HuH-7.5 (cell line): Measurements from ENCODE around the gene SEMA3B.
A peak's percentile ranks its signal among the peaks of the same experiment; 100 is the strongest.
"Not testable (repeated sequence)": the region's sequence is repeated elsewhere in the genome, so short reads cannot be mapped to it uniquely, and the experiment has no call there.

Experiments used
- DNase-seq: peaks from one replicate; pipeline ENCODE4 v3.0.0; 2011; ENCODE audit warnings: low spot score

The SEMA3B gene

GRCh38 chr3:50268703-50269451 is at the start of gene SEMA3B:
TSS of gene SEMA3B (plus strand) at chr3:50269147. CDS start at chr3:50269241, 94 bp downstream.
- DNase-seq = no peak

- DNase-seq = no peak
These were observed 49.7 kb upstream of the SEMA3B start for GRCh38 chr3:50219285-50219684.

- no peak for DNase-seq
These were observed 48.8 kb upstream of the SEMA3B start for GRCh38 chr3:50220109-50220508.

GRCh38 chr3:50221051-50221410 is 47.9 kb upstream of the SEMA3B start:
- no peak for DNase-seq

- peak; percentile 54 for DNase-seq
These were observed 47.4 kb upstream of the SEMA3B start for GRCh38 chr3:50221411-50222168.

GRCh38 chr3:50222169-50222528 is 46.8 kb upstream of the SEMA3B start:
- DNase-seq = no peak

- DNase-seq = no peak
These were observed 44.3 kb upstream of the SEMA3B start for GRCh38 chr3:50224639-50225038.

GRCh38 chr3:50226888-50227389 is 42.0 kb upstream of the SEMA3B start:
- DNase-seq = no peak

- peak; percentile 93 for DNase-seq
These were observed 41.4 kb upstream of the SEMA3B start for GRCh38 chr3:50227390-50228183.

- not testable (repeated sequence) for DNase-seq
These were observed 40.7 kb upstream of the SEMA3B start for GRCh38 chr3:50228184-50228763.

- no peak for DNase-seq
These were observed 39.5 kb upstream of the SEMA3B start for GRCh38 chr3:50229490-50229889.

- DNase-seq = no peak
These were observed 38.7 kb upstream of the SEMA3B start for GRCh38 chr3:50230104-50230793.

- no peak for DNase-seq
These were observed 38.2 kb upstream of the SEMA3B start for GRCh38 chr3:50230794-50231125.

- no peak for DNase-seq
These were observed 37.4 kb upstream of the SEMA3B start for GRCh38 chr3:50231581-50231980.

- no peak for DNase-seq
These were observed 36.6 kb upstream of the SEMA3B start for GRCh38 chr3:50232303-50232702.

GRCh38 chr3:50233176-50233575 is 35.8 kb upstream of the SEMA3B start:
- DNase-seq = no peak

- peak; percentile 99 for DNase-seq
These were observed 33.0 kb upstream of the SEMA3B start, which contains the start of gene GNAI2 for GRCh38 chr3:50235716-50236483. TSS of gene GNAI2 (plus strand) at chr3:50236204. CDS start at chr3:50236336, 132 bp downstream.

GRCh38 chr3:50236484-50237132 is 32.3 kb upstream of the SEMA3B start:
- no peak for DNase-seq

GRCh38 chr3:50237133-50237651 is 31.8 kb upstream of the SEMA3B start:
- no peak for DNase-seq
